ENCODE data around the gene RPSA. TPM values are rescaled to one million over a fixed set of nuclear protein-coding genes. Genes with fewer than 3 reads are reported as not detected.
"Not testable (repeated sequence)": the region's sequence is repeated elsewhere in the genome, so short reads cannot be mapped to it uniquely, and the experiment has no call there.

Gene RPSA
- total and polyA plus RNA-seq, 10 donors, result 795 to 3,649 (median 960) TPM

- no peak overlapping the region for H3K4me3 ChIP-seq
- DNase-seq, result no peak
- H3K27ac ChIP-seq, result no peak overlapping the region
- no peaks in the 10 kb centered on the region for H3K9me3 ChIP-seq
- H3K36me3 ChIP-seq, result no peaks in the 10 kb centered on the region
- no peaks in the 10 kb centered on the region for H3K27me3 ChIP-seq (replicated peaks in 1 of 7)
- intact Hi-C loops (cut with DNase I; ENCODE audit: low total_unique reads), result no loop called here
- 40 to 60% (median 53%) methylated on average over 1 to 3 of the region's 3 CpGs for WGBS, 5 donors
- no peak for TF ChIP-seq CTCF (IDR thresholded peaks at IDR 0.05 in 8 of 11, conservative IDR thresholded peaks at IDR 0.05 in 3 of 11)
- TF ChIP-seq POLR2AphosphoS5 (IDR thresholded peaks at IDR 0.05), result no peak
- no peak for TF ChIP-seq POLR2A (IDR thresholded peaks at IDR 0.05)
- H3K4me1 ChIP-seq, result peaks cover 0 to 15% (median 0%) of the 10 kb centered on the region in 6 donors
Observed at GRCh38 chr3:39362192-39362591, 44.3 kb upstream of the RPSA start.

- intact Hi-C loops (cut with DNase I; ENCODE audit: low total_unique reads), result no loop called here
- H3K27ac ChIP-seq, result no peak overlapping the region
Observed at GRCh38 chr3:39362812-39363211, 43.7 kb upstream of the RPSA start.

GRCh38 chr3:39370450-39370849, 36.1 kb upstream of the RPSA start:
- H3K27ac ChIP-seq; H3K9me3 ChIP-seq; H3K36me3 ChIP-seq; intact Hi-C loops (cut with DNase I; ENCODE audit: low total_unique reads); DNase-seq; H3K27me3 ChIP-seq (replicated peaks in 1 of 7); H3K4me1 ChIP-seq; H3K4me3 ChIP-seq: not testable (repeated sequence)
- WGBS, 5 donors, result 84 to 94% (median 87%) methylated on average over 4 of the region's 4 CpGs

More at GRCh38 chr3:39362812-39363211, 43.7 kb upstream of the RPSA start:
- 60 to 94% (median 87%) methylated on average over 2 of the region's 2 CpGs for WGBS, 5 donors
- TF ChIP-seq POLR2A (IDR thresholded peaks at IDR 0.05), result no peak
- no peak for TF ChIP-seq POLR2AphosphoS5 (IDR thresholded peaks at IDR 0.05)
- TF ChIP-seq CTCF (IDR thresholded peaks at IDR 0.05 in 8 of 11, conservative IDR thresholded peaks at IDR 0.05 in 3 of 11), result no peak
- Histone ChIP-seq H3K4me3 (no peak overlapping the region), H3K27me3 (replicated peaks in 1 of 7) (no peaks in the 10 kb centered on the region), H3K9me3 (no peaks in the 10 kb centered on the region), H3K36me3 (no peaks in the 10 kb centered on the region), H3K4me1 (peaks cover 0 to 15% (median 0%) of the 10 kb centered on the region in 6 donors)
- no peak for DNase-seq

DNA sequence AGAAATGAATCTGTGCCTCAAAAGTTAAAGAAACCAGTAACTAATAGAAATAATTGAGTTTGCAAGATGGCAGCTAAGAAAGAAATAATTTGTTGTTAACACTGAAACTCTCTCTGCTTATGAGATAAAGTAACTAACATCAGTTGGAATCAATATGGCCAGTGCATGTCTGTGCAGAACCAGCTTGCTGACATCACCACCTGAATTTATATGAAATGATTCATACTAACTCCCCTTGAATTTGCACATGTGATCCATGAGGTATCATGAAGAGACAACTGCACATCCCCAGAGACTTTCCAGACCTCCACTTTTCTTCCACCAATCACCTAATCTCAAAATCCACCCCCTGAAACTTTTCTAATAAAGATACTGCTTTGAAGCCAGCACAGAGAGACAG, 33.7 kb upstream of the RPSA start:
- TF ChIP-seq POLR2A (IDR thresholded peaks at IDR 0.05), result no peak
- no peak for TF ChIP-seq POLR2AphosphoS5 (IDR thresholded peaks at IDR 0.05)
- TF ChIP-seq CTCF (IDR thresholded peaks at IDR 0.05 in 8 of 11, conservative IDR thresholded peaks at IDR 0.05 in 3 of 11), result no peak
- H3K4me3 ChIP-seq, result no peak overlapping the region
- no peaks in the 10 kb centered on the region for H3K36me3 ChIP-seq
- no peak overlapping the region for H3K27ac ChIP-seq
- peaks cover 0 to 3% (median 0%) of the 10 kb centered on the region in 6 donors for H3K4me1 ChIP-seq
- no peaks in the 10 kb centered on the region for H3K27me3 ChIP-seq (replicated peaks in 1 of 7)
- H3K9me3 ChIP-seq, result no peaks in the 10 kb centered on the region
- intact Hi-C loops (cut with DNase I; ENCODE audit: low total_unique reads), result no loop called here
- DNase-seq, result no peak
